ENCODE measurements around the gene IQSEC2.

DNA sequence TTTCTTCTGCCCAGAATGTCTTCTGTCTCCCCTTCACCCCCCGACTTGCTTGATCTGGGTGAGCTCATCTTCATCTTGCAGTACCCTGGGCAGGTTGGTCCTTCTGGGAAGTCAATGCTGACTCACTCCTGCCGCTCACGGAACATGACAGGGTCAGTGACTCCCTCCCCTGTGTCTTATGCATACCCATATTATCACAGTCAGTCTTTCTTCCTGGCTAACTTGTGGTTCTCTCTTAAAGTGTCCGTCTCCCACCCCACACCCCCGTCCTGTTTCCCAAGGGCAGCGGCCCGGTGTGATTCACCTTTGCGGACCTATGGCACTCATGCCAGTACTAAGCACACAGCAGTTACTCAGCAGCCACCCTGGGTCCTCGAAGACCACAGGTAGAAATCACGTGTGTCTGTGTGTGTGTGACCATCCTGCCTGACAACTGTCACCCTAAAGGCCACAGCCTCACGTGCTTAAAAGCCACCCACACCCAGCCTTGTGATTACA, 17.7 kb downstream of the IQSEC2 start:
- TF ChIP-seq, protein P1, sequence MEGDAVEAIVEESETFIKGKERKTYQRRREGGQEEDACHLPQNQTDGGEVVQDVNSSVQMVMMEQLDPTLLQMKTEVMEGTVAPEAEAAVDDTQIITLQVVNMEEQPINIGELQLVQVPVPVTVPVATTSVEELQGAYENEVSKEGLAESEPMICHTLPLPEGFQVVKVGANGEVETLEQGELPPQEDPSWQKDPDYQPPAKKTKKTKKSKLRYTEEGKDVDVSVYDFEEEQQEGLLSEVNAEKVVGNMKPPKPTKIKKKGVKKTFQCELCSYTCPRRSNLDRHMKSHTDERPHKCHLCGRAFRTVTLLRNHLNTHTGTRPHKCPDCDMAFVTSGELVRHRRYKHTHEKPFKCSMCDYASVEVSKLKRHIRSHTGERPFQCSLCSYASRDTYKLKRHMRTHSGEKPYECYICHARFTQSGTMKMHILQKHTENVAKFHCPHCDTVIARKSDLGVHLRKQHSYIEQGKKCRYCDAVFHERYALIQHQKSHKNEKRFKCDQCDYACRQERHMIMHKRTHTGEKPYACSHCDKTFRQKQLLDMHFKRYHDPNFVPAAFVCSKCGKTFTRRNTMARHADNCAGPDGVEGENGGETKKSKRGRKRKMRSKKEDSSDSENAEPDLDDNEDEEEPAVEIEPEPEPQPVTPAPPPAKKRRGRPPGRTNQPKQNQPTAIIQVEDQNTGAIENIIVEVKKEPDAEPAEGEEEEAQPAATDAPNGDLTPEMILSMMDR (IDR thresholded peaks at IDR 0.05; ENCODE audit: low read length), result no peak
- no peak for TF ChIP-seq EZH2 (IDR thresholded peaks at IDR 0.05; ENCODE audit: borderline replicate concordance, low read length)

Data from OCI-LY1 (cell line).